Activated effector memory CD4-positive, alpha-beta T cell treated with Interleukin-2 at 50 U/mL for 16 hours (primary cell): ENCODE results near the gene DOCK8.

ENCODE experiments used
- DNase-seq: peaks from one replicate; pipeline ENCODE4 v3.0.0-alpha.2; 2020

The DOCK8 gene

DNA sequence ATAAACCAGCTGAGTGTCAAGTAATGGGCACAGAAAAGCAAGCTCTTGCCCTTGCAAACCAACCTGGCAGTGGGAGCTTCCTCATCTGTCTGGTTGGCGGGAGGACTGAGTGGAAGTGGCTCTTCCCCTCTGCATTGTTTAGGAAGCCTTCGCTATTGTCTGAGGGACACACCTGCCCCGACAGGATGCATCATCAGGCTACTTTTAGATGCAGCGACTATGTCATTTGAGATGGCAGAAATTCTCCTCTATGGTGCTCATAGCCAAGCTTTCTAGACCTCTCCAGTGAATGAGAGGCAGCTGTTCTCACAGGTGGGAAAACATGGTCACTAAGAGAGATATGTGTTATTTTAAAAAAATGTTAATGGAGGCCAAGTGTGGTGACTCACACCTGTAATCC is 104.0 kb downstream of the DOCK8 start:
- no peak for DNase-seq

DNA sequence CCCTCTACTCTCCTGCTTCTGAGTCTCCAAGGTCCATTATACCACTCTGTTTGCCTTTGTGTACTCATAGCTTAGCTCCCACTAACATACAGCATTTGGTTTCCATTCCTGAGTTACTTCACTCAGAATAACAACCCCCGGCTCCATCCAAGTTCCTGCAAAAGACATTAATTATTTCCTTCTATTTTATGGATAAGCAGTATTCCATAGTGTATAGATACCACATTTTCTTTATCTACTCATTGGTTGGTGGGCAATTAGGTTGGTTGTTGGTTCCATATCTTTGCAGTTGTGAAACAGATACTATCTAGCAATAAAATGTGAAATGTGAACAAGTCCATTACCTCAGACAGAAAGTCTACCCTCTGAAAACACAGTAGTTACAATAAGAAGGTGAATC is 110.3 kb downstream of the DOCK8 start:
- no peak for DNase-seq

DNA sequence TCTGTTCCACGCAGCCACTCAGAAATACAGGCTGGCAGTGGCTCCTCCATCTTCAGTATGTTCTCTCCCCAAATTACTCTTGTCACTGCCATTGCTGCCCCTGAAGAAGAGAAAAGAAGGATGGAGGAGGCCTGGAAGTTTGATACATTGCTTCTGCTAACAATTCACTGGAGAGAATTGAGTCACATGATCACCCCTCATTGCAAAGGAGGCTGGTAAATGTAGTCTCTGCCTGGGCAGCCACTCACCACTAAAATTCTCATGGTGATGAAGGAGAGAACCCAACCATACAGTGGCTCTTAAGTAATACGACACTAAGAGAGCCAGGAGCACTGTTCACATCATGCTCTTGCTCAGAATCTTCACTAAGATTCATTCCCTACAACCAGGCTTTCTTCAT is 112.0 kb downstream of the DOCK8 start:
- DNase-seq = no peak

DNA sequence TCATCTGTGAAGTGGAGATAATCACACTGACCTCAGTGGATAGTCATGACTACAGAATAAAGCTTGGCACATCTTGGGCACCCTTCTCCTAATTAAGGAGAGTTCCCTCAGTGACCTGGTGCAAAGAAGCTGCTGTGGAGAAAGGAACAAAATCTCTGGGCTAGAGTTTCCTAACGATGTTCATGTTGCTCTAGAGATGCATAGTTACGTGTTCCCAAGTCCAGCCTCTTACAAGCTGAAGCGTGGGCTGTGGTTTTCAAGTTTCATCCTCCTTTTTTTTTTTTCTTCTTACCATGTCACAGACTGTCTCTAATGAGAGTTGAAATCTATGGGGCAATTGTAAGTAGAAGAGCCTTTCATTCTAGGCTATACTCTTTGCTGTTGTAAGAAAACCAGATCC is 113.8 kb downstream of the DOCK8 start:
- DNase-seq = no peak

DNA sequence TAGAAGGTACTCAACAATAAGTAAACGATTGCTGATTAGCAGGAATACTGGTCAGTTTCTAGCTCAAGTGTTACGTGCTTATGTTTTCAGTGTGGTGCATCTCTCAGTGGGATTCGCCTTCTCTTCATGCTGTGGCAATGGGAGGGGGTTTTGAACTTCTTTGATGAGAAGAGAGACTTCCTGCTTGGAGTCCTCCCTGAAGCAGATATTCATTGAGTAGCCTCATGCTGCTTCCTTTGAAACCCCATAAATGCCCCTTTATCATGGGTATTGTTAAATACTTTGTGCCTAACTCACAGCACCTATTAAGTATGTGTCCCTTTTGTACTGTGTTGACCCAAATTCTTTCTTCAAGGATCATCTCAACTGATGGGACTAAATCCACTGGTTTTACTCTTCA is 116.5 kb downstream of the DOCK8 start:
- DNase-seq = no peak

DNA sequence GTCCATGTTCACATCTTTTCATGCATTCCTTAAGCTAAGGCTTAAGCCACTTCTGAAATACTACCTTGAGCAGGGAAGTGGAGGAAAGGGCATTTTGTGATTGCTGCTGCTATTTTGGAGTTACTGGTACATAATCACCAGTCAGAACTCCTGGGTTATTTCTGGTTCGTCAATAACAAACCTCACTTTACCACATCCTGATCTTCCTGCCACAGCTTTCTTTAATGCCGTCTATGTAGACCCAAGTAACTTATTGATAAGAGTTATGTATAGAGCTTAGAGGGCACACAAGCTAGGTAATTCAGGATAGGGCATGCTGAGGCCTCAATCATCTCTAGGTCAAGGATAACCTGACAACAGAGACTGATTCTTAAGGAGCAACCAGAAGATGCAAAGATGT is 120.7 kb downstream of the DOCK8 start:
- DNase-seq = no peak

DNA sequence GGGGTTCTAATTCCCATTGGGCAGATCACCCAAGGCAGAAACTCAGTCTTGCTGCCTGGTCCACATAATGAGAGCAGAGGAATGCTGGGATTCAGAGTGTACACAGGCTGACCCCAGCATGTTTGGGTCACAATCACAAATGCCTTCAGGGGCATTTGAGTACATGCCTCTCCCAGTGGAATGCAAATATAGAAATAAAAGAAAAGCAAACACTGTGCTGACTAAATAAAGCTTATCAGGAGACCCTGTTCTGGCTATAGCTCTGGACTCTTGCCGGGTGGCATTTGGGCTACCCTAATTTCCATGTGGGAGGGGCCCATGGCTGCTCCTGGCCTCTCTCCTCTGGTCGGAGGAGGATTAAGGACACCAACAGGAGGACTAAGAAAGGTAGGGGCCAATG is 121.4 kb downstream of the DOCK8 start:
- DNase-seq = no peak

DNA sequence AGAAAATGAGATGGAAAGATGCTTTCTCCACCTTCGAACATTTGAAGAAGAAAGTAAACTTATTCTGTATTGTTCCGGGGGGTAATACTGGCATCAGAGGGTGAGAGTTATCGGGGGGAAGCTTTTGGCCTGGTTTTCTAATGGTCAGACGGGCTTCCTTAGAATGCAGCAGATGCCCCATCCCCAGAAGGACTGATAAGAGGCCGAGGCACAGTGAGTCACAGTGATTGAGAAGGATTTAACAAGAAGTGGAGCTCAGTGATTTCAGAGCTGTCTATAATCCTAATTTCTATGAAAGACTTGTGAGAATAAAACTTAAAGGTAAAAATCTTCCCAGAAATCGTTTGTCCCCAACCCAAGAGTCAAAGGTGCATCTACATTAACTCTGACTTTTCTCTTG is 123.9 kb downstream of the DOCK8 start:
- DNase-seq = no peak

DNA sequence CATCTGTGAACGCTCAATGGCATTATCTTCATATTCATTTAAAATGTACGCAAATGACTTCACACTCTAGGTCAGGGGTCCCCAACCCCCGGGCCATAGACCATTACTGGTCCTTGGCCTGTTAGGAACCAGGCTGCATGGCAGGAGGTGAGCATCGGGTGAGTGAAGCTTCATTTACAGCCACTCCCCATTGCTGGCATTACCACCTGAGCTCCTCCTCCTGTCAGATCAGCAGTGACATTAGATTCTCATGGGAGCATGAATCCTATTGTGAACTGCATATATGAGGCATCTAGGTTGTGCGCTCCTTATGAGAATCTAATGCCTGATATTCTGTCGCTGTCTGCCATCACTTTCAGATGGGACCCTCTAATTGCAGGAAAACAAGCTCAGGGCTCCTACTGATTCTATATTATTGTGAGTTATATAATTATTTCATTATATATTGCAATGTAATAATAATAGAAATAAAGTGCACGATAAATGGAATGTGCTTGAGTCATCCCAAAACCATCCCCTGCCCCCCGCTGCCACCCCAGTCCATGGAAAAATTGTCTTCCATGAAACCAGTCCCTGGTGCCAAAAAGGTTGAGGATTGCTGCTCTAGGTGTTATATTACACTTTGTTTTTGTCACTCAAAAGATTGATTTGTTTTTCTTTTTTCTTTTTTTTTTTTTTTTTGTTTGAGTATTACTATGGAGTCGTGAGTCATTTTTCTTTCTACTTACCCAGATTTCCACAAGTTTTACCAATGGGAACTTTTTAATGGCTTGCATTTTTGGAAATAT is 127.2 kb downstream of the DOCK8 start:
- no peak for DNase-seq

DNA sequence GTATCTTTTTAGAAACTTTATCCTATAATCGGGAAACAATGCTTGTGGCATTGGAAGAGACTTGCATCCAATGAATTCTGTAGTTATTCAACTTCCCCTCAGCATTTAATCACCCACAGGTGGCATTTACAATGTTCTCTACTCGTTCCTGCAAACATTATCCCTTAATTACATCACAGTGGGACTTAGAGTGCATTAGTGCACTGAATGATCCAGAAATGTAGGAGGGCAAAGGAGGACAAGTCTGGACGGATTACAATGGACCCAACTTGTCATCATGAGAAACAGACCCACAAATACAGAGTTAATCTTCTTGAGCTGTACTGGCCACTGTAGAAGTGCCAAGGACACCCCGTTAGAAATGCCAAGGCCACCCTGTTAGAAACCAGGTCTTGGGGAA is 129.1 kb downstream of the DOCK8 start:
- no peak for DNase-seq

DNA sequence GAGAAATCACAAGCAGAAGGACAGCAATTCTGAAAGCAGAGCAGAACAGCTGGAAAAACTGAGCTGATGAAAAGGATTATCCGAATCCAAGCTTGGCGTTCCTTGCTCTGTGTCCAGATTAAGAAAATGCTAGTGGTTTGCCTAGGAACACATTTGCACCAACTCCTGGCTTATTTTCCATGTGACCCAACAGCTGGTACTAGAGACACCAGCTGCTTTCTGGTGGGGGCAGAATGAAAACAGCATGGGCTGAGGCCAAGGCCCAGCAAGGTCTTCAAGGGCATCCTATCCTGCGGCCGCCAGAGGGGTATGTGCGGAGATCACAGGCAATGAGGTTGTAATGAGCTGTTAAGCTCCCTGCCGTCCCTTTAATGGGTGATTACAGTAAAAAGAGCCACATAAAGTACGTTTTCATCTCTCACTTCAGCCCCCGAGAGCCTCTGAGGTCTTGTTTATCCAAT is 131.5 kb downstream of the DOCK8 start:
- DNase-seq = no peak

DNA sequence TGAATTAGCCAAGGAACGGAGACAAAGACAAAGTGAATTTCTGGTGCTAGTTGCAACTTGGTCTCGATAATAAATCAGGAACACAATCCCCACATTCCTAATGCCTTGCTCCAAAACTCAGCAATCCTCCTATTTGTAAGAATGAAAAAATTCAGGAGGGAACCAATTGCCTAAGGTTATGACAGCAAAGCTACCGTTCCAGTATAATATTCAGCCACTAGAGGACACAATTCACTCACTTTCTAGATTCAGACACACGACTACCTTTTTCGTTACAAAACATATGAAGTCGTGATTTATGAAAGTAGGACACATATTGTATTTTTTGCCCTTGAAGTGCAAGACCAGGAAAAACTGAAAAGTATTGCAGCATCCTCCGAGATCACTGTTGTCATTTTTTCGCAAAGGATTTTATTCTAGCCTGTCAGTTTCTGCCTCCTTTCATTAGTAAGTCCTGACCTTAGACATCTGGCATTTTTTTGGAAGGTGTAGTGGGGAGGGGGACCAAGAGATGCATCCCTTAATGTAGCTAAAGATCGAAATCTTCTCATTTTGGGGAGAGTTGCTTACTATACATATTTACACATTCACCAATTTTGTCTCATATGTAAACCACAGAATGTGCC is 133.1 kb downstream of the DOCK8 start:
- no peak for DNase-seq

DNA sequence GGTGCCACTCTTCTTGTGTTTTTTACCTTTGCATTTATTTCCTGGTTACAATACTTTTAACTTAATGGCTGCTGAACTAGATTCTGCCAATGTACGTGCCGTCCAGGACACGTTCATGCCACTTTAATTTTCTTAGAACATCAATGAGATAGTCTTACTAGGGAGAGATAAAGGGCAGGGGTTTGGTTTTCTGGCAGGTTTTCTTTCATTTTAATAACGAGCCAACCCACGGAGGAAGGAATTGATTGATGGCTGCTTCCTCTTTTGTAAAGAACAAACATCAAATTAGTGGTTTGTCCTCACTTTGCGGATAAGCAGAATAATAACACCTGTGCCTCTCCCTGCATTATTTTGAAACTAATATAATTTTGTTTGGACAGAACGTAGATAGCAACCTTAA is 135.7 kb downstream of the DOCK8 start:
- no peak for DNase-seq

DNA sequence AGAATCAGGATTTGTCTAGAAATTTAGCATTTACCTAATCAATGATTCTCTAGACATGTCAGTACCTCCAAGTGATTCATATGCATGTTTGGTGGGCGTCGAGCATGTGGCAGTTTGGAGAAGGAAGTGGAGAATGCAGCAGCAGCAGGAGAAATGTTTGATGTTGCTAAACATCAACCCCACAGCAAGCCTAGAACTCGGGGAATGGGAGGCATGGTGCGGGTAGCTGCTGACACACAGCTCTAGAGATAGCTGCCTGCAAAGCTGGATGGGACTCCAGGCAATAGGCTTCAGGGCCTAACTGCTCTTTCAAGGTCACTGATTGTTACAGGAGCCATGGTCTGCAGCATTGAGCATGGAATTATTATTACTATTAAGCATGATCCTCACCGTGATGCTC is 137.3 kb downstream of the DOCK8 start:
- DNase-seq = no peak

DNA sequence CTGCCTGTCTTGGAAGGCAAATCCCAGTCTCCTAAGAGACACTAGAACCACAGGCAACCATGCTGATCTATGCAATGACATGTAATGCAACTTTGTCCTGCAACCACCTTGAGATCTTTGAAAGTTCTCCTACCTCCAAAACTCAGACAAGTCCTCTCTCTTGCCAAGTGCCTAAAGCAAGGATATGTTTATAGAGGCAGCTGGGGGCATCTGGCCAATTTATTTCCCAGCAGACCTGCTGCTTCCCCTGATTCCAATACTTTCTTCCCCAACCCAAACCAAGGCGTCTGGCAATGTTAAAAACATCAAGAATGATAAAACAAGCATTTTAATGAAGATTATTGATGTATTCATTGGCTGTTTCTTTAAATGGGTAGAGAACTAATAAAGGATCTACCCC is 138.4 kb downstream of the DOCK8 start:
- DNase-seq = no peak

DNA sequence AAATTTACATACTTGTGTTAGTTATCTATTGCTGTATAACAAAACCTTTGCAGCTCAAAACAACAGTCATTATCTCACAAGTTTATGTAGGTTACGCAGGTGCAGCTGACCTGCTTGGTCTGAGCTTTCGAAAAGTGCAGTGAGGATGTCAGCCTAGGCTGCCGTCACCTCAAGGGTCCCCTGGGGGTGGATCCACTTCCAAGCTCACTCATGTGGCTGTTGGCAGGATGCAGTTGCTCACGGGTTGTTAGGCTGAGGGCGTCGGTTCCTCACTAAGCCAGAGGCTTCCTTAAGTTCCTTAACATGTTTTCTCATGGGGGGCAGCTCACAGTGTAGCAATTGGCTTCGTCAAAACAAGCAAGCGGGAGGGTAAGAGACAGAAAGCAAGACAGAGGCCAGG is 139.8 kb downstream of the DOCK8 start:
- no peak for DNase-seq

DNA sequence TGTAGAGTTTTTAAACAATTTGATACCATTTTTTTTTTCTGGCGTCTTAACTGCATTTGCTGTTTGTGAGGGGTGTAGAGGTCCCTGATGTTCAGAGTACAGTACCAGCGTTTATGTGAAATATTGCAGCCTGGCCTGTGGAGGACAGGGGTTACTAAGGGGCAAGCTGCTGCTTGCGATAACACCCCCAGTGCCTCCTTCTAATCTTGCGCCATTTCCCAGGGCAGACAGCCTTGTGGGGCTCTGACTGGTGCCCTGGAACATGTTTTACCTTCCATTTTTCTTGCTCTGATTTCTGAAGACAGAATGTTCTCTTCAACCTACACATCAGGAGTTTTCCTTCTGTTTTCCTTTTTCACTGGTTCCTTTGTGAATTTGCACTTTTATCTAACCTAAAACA is 142.9 kb downstream of the DOCK8 start:
- no peak for DNase-seq

DNA sequence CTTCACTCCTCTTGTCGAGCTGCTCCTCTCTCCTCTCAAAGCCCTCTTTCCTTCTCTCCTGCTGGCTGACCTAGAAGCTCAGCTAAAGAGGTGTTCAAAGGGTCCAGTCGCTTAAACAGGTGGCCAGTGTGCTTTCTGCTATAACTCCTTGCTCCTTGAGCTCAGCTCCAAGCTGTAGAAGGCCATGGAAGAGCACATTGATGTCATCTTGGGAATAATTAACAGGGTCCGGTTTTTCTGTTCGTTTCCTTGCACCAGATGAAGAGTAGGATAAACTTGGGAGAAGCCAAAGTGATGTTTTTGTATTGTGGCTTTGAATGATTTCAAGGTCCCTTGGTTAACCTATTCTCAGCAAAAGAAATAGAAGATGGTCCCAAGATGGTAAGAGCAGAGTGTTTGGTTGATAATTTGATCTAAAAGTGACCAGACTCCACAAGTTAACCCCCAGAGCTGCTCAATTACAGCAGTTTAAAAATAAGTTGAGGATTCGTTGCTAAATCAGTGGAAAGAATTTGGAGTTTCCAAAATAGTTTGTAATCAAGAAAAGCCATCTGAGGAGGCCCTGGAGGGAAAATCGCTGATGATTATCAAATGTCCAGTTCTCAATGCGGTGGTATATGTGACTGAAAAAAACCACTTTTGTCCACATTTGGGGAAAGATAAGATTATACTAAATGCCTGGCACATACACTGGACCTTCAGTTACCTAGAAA is 148.1 kb downstream of the DOCK8 start:
- DNase-seq = no peak

DNA sequence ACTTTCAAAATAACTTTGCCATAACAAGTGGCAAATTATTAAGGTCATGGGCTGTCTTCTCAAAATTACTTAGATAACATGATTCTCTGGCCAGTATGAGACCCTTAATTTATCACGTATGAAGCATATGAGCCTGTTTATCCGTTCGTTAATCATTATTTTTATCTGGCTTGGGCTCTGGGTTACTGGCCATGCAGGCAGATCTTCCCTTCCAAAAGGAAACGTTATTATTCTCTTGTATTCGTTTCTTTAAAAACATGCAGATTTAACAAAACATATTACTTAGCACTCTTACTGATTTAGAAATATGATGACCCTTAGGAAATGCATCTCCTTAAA is 148.6 kb downstream of the DOCK8 start:
- DNase-seq = no peak

DNA sequence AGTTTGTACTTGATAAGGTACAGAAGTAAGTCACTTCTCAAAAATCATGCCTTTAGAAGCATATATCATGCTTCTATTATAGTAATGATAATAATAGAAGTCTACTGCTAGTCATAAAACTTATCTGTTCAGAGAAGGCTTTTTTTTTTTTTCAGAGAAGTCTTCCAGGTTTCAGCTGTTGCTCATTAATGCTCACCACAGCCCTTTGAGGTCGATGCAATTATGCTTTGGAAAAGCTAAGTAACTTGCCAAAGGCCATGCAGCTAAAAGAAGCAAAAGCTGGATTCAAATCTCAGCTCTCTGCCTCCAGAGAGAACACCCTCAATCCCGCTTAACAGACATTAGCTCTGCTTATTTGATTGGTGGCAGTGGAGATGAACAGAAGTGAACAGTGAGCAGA is 150.8 kb downstream of the DOCK8 start:
- no peak for DNase-seq

DNA sequence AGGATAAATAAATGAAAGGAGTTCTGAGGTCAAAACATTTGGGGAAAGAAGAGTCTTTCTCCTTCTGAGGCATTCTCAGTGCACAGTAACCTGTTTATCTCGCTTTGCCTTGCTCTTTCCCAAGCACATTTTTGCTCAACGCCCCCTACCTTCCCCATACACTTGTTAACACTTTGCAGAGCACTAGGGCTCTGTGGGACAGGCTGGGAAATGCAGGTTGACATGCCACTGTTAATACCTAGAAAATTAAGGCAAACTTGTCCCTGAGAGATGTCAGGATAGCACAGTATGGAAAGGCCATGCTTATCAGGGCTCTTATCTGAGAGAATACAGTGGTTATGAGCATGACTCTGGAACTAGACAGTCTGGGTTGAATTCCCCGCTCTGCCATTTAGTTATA is 152.0 kb downstream of the DOCK8 start:
- no peak for DNase-seq

DNA sequence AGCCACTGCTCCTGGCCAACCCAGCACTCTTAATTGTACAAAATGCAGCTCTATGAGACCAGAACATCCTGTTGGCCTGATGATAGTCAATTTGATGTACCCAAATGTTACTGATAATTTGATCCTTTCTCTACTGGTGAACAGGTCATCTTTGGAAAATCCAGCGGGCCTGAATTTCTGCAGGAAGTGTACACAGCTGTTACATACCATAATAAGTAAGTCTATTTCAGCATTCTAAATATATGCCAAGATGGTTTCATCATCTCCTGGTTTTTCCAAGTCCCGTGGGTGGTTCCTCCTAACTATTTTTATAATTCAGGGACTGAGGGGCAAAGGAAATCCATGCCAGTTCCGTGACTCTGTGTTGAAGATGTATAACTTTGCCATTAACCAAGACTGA is 155.4 kb downstream of the DOCK8 start:
- DNase-seq = no peak

DNA sequence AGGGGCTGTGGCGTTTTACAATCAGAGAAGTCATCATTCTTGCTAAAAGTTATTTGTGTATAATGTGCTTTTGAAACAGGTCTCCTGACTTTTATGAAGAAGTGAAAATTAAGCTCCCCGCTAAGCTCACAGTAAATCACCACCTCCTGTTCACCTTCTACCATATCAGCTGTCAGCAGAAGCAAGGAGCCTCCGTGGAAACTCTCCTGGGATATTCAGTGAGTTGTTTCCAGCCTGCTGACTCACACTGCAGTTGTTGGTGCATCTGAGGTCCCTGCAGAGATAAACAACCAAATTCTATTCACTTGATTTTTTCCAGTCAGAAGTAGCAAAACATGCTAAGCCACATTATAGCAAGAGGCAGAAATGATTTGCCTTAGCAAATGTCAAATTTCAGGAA is 156.7 kb downstream of the DOCK8 start:
- no peak for DNase-seq

DNA sequence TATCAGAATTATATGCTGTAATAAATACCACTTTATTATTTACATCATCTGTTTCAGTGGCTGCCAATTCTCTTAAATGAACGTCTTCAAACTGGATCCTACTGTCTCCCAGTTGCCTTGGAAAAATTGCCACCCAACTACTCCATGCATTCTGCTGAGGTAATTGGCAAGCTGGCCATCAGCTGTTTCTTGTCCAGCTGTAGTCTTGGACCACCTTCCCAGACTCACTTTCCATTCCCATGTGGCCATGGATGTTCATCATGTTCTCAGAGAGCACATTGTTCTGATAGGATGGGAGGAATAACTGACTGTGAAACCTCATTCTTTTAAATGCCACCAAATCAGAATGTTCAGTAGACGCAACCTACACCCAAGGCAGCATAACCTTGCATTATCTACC is 157.5 kb downstream of the DOCK8 start:
- no peak for DNase-seq
